Measurements from ENCODE around the gene CDH13. TPM values are rescaled to one million over a fixed set of nuclear protein-coding genes. Genes with fewer than 3 reads are reported as not detected.

The CDH13 gene
- total and polyA plus RNA-seq, 10 of the 15 experiments (the other 5 are each of a cell fraction or from before 2014, with no cell fraction given) = under 0.01 to 0.05 TPM; not detected in 8

DNA sequence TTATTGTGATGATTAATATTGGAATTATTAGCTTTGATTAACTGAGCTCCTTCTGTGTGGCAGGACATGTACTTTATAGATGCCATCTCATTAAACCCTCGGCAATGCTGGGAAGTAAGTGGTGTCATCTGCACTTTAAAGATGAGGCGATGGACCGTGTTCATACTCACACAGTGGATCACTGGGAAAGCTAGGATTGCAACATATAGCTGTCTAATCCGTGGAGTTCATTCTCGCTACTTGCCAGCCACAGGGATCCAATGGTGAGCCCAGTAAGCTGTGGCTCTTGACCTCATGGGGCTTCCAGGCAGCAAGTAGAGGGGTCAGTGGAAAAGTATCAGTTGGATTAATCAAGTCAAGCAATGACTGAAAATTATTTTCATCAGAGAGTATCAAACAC lies 587.9 kb downstream of the CDH13 start:
- H3K4me2 ChIP-seq (ENCODE audit: control insufficient read depth, insufficient read depth) = no peak overlapping the region
- H3K9ac ChIP-seq (ENCODE audit: control insufficient read depth, insufficient read depth, low read length) = no peak overlapping the region
- H3K27me3 ChIP-seq (replicated peaks in 1 of 2; ENCODE audit: control insufficient read depth in 2 of 2, insufficient read depth in 2 of 2, low read length in 1 of 2) = no peaks in the 10 kb centered on the region
- H3K36me3 ChIP-seq (ENCODE audit: control insufficient read depth in 2 of 2, insufficient read depth in 2 of 2, low read length in 1 of 2) = no peaks in the 10 kb centered on the region
- FAIRE-seq = no peak
- RAD21 ChIA-PET (ENCODE audit: unreplicated experiment) = no interaction called here
- H2AFZ ChIP-seq (ENCODE audit: control insufficient read depth, low read depth, low read length) = no peak overlapping the region
- no peak for ATAC-seq
- DNase-seq (ENCODE audit: low read depth, low spot score) = no peak
- POLR2A ChIA-PET = interaction anchor here (0.6 kb wide), 1 partner anchor 875 kb away, joined by 4 read pairs; no protein-coding TSS in a partner anchor
- CTCF ChIA-PET = interaction anchor here (1.3 to 2.2 kb wide), 4 partner anchors 101 to 951 kb away, joined by 3 to 12 read pairs (median 4); no protein-coding TSS in a partner anchor
- in situ Hi-C loops (cut with MboI) (loop anchor here (5.0 to 10.0 kb wide), 2 partner anchors 60 to 952 kb away; no protein-coding TSS in a partner anchor), intact Hi-C loops (cut with micrococcal nuclease; ENCODE audit: unreplicated experiment) (loop anchor here (5.0 to 10.0 kb wide), 4 partner anchors 97 to 952 kb away; no protein-coding TSS in a partner anchor)
- no peaks in the 10 kb centered on the region for H3K9me3 ChIP-seq (replicated peaks; ENCODE audit: control insufficient read depth, insufficient read depth, low read length)
- no peak overlapping the region for H3K27ac ChIP-seq (ENCODE audit: control insufficient read depth, insufficient read depth)
- SMC1A ChIA-PET (ENCODE audit: uncharacterized antibody, unreplicated experiment) = interaction anchor here (1.1 to 1.9 kb wide), 2 partner anchors 102 to 951 kb away, joined by 3 to 6 read pairs; no protein-coding TSS in a partner anchor
- no TSS peak for BruUV-seq (replicated peaks)
- H3K4me1 ChIP-seq (ENCODE audit: control insufficient read depth, insufficient read depth, low read length) = no peaks in the 10 kb centered on the region
- no peaks in the 10 kb centered on the region for H4K20me1 ChIP-seq (ENCODE audit: control insufficient read depth, insufficient read depth)
- no peaks in the 10 kb centered on the region for H3K79me2 ChIP-seq (ENCODE audit: control insufficient read depth, insufficient read depth, low read length)
- no peak overlapping the region for H3K4me3 ChIP-seq
- TF ChIP-seq FOXK2 (IDR thresholded peaks at IDR 0.05) = no peak
- TF ChIP-seq IKZF2 (IDR thresholded peaks at IDR 0.05) = no peak
- TF ChIP-seq BCL11A (IDR thresholded peaks at IDR 0.05; ENCODE audit: low read depth, low read length) = no peak
- no peak for TF ChIP-seq POLR2AphosphoS5 (IDR thresholded peaks at IDR 0.05; ENCODE audit: low read length)
- TF ChIP-seq FOS (IDR thresholded peaks at IDR 0.05; ENCODE audit: borderline replicate concordance, extremely low read depth, insufficient read length) = no peak
- no peak for TF ChIP-seq ZZZ3 (IDR thresholded peaks at IDR 0.05; ENCODE audit: control insufficient read depth, insufficient read length, low read depth)
- no peak for TF ChIP-seq POLR2A (IDR thresholded peaks at IDR 0.05; ENCODE audit: low read depth, low read length)
- no peak for TF ChIP-seq WRNIP1 (IDR thresholded peaks at IDR 0.05; ENCODE audit: borderline replicate concordance, low read depth, low read length)
- TF ChIP-seq CBFB (IDR thresholded peaks at IDR 0.05; ENCODE audit: low read depth) = no peak
- 32% methylated on average over 5 of the region's 5 CpGs for WGBS (ENCODE audit: insufficient coverage, insufficient replicate concordance, low lambda C conversion rate, missing lambda C conversion rate)
